Activated naive CD4-positive, alpha-beta T cell treated with Interleukin-2 at 50 U/mL for 16 hours (primary cell): ENCODE measurements around the gene PSMD6.

Source experiments
- DNase-seq: peaks from one replicate; pipeline ENCODE4 v3.0.0-alpha.2; 2020

The PSMD6 gene

DNA sequence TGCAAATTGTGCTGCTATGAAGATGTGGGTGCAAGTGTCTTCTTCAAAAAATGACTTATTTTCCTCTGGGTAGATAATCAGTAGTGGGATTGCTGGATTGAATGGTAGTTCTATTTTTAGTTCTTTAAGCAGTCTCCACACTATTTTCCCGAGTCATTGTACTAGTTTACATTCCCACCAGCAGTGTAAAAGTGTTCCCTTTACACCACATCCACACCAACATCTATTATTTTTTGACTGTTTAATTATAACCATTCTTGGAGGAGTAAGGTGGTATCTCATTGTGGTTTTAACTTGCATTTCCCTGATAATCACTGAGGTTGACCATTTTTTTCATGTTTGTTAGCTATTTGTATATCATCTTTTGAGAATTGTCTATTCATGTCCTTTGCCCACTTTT, 19.7 kb upstream of the PSMD6 start:
- no peak for DNase-seq

GRCh38 chr3:64039981-64040733, 16.9 kb upstream of the PSMD6 start:
- DNase-seq = no peak

DNA sequence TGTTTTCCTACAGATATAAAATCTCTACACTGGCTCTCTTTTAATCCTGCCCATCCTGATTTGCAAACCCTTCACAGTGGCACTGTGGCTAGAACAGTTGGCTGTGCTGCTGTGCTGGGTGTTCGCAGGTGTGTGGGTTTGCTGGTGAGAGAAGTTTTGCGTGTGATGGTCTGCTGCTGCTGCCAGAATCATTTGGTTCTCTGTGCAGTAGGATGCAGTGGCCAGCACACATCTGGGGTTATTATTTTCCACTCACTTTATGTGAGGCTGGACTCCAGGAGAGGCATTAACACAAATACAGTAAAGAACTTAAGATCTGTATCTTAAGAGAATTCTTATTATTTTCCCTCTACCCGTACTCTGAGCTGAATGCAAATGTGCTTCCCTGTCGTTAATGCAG, 16.0 kb upstream of the PSMD6 start:
- no peak for DNase-seq

GRCh38 chr3:64038253-64038767, 15.0 kb upstream of the PSMD6 start:
- DNase-seq = no peak

- no peak for DNase-seq
Observed at GRCh38 chr3:64037084-64037483, 13.8 kb upstream of the PSMD6 start.

GRCh38 chr3:64033069-64033468, 9.8 kb upstream of the PSMD6 start:
- DNase-seq = no peak

GRCh38 chr3:64031540-64032508, 8.5 kb upstream of the PSMD6 start:
- DNase-seq = no peak

GRCh38 chr3:64030741-64031140, 7.4 kb upstream of the PSMD6 start:
- peak; percentile 80 for DNase-seq

DNA sequence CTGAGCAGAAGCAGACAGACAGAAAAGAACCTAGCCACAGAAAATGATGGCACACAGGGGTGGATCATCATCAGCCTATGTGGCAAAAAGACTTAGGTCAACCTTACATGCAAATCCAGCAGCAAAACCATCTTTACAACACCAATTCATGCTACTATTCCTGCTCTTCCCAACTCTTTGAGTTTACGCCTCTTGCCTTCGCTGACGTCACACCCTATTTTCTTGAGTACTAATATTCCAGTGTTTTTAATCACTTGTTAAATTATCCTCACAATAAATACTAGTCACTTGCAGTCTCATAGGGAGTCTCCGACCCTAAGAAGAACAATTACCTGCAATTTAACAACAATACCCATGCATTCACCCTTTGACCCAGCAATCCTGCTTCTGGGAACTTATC, 6.0 kb upstream of the PSMD6 start:
- no peak for DNase-seq

DNA sequence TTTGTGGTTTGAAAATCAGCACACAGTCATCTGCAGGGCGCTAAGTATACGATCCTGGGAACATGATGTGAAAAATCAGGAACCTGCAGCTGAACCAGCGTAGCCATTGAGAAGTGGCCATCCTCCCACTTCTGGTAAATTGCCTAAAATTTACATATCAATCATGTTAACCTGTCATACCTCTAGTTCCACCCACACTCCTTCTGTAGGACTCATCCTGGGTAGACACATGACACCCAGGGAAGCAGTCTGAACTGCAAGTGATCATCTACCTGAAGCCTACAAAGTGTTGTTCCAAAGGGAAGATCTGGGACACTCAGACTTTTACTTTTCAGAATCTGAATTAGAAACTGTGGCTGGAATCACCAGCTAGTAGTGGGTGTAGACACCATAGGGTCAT, 5.5 kb upstream of the PSMD6 start:
- DNase-seq = no peak

GRCh38 chr3:64027658-64028057, 4.4 kb upstream of the PSMD6 start:
- no peak for DNase-seq

DNA sequence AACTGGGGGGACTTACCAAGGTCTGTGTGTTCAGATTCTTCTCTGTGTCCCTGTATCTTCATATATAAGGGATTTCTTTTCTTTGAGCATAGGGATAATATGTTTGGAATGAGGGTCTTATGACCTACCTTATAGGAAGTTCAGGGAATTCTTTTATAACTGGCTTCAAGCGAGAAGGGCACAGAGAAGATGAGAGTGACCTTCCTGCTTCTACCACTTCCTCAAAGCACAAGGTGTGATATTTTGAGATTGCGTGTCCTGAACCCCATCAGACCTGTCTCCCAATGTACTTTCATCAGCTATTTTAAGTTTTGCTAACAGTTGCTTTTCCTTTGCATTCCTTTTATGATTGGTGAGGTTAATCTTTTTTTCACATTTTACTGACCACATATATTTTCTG, 3.1 kb upstream of the PSMD6 start:
- DNase-seq = no peak

GRCh38 chr3:64023861-64024223, 548 bp upstream of the PSMD6 start:
- no peak for DNase-seq

DNA sequence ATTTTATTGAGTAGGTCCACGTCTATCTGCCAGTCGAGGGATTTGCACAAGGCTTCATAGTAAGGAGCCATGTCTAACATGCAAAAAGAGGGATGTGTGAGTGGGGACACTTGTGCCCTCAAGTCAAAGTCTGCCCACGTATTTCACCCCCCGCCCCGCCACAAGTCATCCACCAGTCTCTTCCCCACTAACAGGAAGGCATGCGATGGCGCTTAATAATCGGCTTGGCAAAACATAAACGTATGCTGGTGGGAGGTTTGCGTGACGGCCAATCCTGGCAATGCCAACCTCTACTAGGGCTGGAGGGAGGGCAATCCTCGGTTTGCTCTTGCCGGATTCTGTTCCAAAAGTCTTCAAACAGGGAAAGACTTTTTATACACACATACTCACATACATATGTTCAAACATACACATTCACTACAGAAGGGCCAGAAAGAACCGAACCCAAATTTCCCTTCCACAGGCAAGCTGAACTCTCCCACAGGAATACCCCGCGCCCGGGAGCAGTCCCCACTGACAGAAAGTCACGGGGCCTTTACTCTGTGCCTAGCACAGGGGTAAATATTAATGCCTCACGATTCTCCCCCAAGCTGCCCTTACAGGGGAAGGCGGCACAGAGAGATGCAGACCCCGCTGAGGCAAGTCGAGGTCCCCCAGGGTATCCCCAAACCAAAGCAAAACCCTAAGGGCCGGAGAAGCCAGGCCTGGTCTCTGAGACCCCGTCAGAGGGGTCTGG, 675 bp downstream of the PSMD6 start:
- peak; percentile 27 for DNase-seq

DNA sequence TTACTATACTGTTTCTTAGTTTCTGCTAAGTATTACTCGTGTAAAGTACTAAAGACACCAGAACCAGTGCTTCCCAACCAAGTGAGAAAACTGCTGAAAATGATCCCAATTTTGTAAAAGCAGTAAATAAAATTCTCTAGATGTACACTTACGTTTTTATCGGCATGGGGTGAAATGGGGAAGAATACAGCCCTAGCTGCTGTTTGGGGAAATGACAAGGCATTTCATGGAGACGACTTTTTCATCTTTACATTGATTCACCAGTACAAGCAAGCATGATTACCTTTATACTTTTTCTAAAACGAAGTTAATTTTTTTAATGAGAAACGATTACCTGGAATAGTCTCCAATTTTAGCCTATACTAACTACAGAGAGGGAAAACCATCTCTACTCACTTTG, 1.4 kb downstream of the PSMD6 start:
- no peak for DNase-seq

- no peak for DNase-seq
Observed at GRCh38 chr3:64019879-64020278, 3.4 kb downstream of the PSMD6 start.

DNA sequence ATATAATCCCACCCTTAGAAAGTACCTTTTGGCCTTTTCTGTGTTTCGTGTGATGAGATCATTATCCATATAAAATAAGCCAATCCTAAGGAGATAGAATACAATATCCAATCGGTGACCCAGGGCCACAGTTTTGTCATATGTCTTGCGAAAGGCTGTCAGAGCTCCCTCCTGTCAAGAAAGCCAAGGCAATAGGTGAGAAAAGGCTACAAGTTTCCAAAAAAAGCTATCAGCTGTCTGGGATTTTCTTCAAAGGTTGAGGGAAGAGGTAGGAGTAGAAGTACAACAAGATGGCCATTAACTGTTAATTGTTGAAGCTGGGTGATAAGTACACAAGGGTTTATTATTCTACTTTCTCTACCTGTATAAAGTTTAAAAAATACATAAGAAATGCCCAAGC, 4.0 kb downstream of the PSMD6 start:
- DNase-seq = no peak

DNA sequence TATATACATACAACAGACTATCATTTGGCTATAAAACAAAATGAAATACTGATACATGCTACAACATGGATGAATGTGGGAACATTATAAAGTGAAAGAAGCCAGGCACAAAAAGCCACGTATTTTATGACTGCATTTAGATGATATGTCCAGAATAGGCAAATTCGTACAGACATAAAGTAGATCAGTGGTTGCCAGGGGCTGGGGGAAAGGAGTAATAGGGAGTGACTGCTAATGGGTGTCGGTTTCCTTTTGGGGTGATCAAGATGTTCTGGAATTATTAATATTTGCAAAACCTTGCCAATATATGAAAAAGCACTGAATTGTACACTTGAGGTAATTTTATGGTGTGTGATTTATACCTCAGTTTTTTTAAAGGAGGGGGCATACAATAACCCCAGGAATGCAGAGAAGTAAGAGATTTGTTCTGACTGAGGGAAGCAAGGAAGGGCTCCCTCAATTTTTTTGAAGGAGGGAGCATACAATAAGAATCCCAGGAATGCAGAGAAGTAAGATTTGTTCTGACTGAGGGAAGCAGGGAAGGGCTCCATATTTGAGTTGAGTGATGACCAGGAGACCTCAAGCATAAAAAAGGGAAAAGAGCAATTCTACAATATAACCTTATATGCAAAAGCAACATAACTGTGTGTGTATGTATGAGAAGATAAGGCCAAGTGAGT, 6.2 kb downstream of the PSMD6 start:
- DNase-seq = no peak

DNA sequence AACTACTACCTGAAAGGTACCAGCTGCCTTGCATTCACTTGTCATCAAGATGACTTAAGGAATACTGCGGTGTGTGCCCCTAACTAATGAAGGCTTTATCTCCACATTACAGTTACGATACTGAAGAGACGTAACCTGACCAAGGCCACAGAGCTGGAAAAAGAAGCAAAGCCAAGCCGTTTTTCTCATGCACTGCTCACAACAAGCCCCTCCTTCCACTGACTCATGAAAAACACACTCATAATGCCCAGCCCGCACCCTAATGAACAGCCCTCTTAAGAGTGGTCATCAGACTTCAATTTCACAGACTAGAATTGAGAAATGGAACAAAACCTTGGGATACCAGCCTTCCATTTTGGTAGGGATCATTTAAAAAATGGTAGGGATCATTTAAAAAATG, 11.6 kb downstream of the PSMD6 start:
- DNase-seq = no peak

GRCh38 chr3:64010199-64010598, 13.1 kb downstream of the PSMD6 start:
- DNase-seq = no peak

- DNase-seq = no peak
Observed at GRCh38 chr3:64009528-64009927, 13.8 kb downstream of the PSMD6 start.

DNA sequence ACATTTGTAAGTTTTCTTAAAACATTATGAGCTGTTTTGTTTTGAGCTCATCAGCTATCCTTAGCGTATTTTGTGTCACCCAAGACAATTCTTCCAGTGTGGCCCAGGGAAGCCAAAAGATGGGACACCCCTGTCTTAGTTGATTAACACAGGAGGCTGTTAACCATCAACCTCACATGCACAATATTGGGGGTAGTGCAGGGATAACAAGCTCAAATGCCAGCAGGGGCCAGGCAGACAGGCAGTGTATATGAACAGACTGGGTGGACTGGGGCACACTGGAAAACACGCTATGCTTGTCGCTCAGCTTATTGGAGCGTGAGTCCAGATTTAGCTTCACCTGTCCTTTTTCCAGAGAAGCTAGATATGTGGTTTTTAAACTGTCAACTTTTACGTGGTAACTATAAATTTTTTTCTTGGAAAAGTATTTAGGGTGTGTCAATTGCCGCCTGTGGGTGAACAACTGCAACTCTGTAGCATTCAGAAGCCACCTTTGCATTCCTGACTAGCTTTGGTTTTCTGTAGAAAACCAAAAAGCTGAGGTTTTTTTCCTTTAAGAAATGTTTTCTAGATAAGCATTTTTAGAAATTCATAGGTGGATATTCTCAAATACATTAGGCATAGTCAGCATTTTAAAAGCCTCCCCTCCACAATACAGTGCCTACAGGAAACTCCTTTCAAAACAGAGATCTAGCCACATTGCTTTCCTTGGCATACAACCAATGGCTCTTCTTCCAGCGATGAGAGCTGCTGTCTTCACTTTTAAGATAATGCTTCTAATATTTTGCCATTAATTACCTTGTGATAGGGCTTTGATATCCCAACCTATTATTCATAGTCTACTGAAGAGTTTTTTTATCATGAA, 14.6 kb downstream of the PSMD6 start:
- DNase-seq = no peak
